Epithelial cell of proximal tubule (primary cell): ENCODE results near the gene SUMO2. TPM values are rescaled to one million over a fixed set of nuclear protein-coding genes. Genes with fewer than 3 reads are reported as not detected.
A peak's percentile ranks its signal among the peaks of the same experiment; 100 is the strongest.

Experiments used
- DNase-seq: peaks from one replicate; pipeline ENCODE4 v3.0.0-alpha.2; 2011; ENCODE audit warnings: low read depth
- H3K4me3 ChIP-seq: 2 replicates; pipeline ENCODE4 v1.5.1; 2011; ENCODE audit warnings: low read depth, mild to moderate bottlenecking, low read length
- CTCF ChIP-seq: conservative IDR thresholded peaks from 2 replicates; pipeline ENCODE4 v1.5.1; 2012; ENCODE audit warnings: low read depth, mild to moderate bottlenecking, low read length
- total RNA-seq: library from RNA; depleted of rRNA; stranded (reverse); fragments of >200 nt; gene quantifications from 2 replicates; pipeline ENCODE4 v1.2.3, GENCODE V29; 2015

SUMO2 gene
- total RNA-seq = 130 and 166 TPM in 2 replicates

GRCh38 chr17:75182569-75183436, at the start of gene SUMO2:
Gene SUMO2, minus strand, starts transcription at chr17:75182959. Its CDS starts 125 bp downstream, at chr17:75182834.
- peak; percentile 32 for TF ChIP-seq CTCF
- peak within 1 kb of the TSS; percentile 97 for H3K4me3 ChIP-seq
- DNase-seq = peak; percentile 29

- DNase-seq = no peak
- no peak for TF ChIP-seq CTCF
Observed at GRCh38 chr17:75231741-75232464, 49.1 kb upstream of the SUMO2 start.

GRCh38 chr17:75231071-75231470, 48.3 kb upstream of the SUMO2 start:
- H3K4me3 ChIP-seq = no peak overlapping the region
- DNase-seq = no peak
- TF ChIP-seq CTCF = no peak

More at GRCh38 chr17:75231741-75232464, 49.1 kb upstream of the SUMO2 start:
- no peak overlapping the region for H3K4me3 ChIP-seq

- no peak for DNase-seq
- TF ChIP-seq CTCF = no peak
- no peak overlapping the region for H3K4me3 ChIP-seq
Observed at GRCh38 chr17:75228847-75229246, 46.1 kb upstream of the SUMO2 start.

GRCh38 chr17:75228305-75228704, 45.5 kb upstream of the SUMO2 start:
- no peak for TF ChIP-seq CTCF
- no peak for DNase-seq
- no peak overlapping the region for H3K4me3 ChIP-seq

GRCh38 chr17:75227729-75228128, 45.0 kb upstream of the SUMO2 start:
- H3K4me3 ChIP-seq = no peak overlapping the region
- no peak for TF ChIP-seq CTCF
- no peak for DNase-seq
